K562 (cell line): ENCODE data around the gene IL12RB1. TPM values are rescaled to one million over a fixed set of nuclear protein-coding genes. Genes with fewer than 3 reads are reported as not detected.

Experiments
- ARID1B ChIP-seq: fragments of 450-650 bp; IDR thresholded peaks from 2 replicates; pipeline ENCODE4 v1.6.1; 2016; ENCODE audit warnings: antibody characterized with exemption, mild to moderate bottlenecking, inconsistent platforms
- CEBPG ChIP-seq, 3 experiments: fragments of 200-800 bp in 1 of 3; sonication (Bioruptor generic) in 1 of 3; sonication (generic) in 1 of 3; formaldehyde crosslinking in 1 of 3; IDR thresholded peaks in 2 of 3; conservative IDR thresholded peaks in 1 of 3; 2 replicates each; pipeline versions ENCODE4 v1.6.1 to v1.8.0; 2016 to 2022; ENCODE audit warnings: missing compliant biosample characterization in 2 of 3, missing genetic modification characterization in 2 of 3, mild to moderate bottlenecking in 1 of 3, missing genetic modification reagents in 1 of 3
- CREB1 ChIP-seq, 2 experiments: sonication (generic) in 1 of 2; formaldehyde crosslinking in 1 of 2; IDR thresholded peaks; 2 replicates each; pipeline versions ENCODE4 v1.6.1 to v1.8.0; 2012 to 2022; ENCODE audit warnings: inconsistent platforms in 1 of 2, mild to moderate bottlenecking in 1 of 2, missing genetic modification reagents in 1 of 2, moderate library complexity in 1 of 2
- ELF2 ChIP-seq: fragments of 250-450 bp; sonication (Bioruptor Pico); IDR thresholded peaks from 2 replicates; pipeline ENCODE4 v1.5.0; 2021; ENCODE audit warnings: mild to moderate bottlenecking
- HLTF ChIP-seq: fragments of 450-650 bp; IDR thresholded peaks from 2 replicates; pipeline ENCODE4 v1.6.1; 2016
- MCM5 ChIP-seq: fragments of 450-650 bp; IDR thresholded peaks from 2 replicates; pipeline ENCODE4 v1.6.1; 2016; ENCODE audit warnings: low read depth
- MCM7 ChIP-seq, 2 experiments: fragments of 450-650 bp; IDR thresholded peaks; 2 replicates each; pipeline ENCODE4 v1.6.1; 2016 to 2018
- MYBL2 ChIP-seq, 2 experiments: fragments of 450-650 bp in 1 of 2; sonication (generic) in 1 of 2; formaldehyde crosslinking in 1 of 2; IDR thresholded peaks; 2 replicates each; pipeline versions ENCODE4 v1.6.1 to v1.8.1; 2017 to 2022; ENCODE audit warnings: borderline replicate concordance in 1 of 2, inconsistent platforms in 1 of 2, low read depth in 1 of 2, mild to moderate bottlenecking in 1 of 2, missing genetic modification reagents in 1 of 2, moderate library complexity in 1 of 2
- NBN ChIP-seq: fragments of 450-650 bp; IDR thresholded peaks from 2 replicates; pipeline ENCODE4 v1.6.1; 2016; ENCODE audit warnings: low read depth, mild to moderate bottlenecking
- NCOA2 ChIP-seq, 2 experiments: fragments of 450-650 bp; IDR thresholded peaks; 2 replicates each; pipeline ENCODE4 v1.6.1; 2018; ENCODE audit warnings: mild to moderate bottlenecking in 2 of 2, moderate library complexity in 1 of 2; ENCODE audit not compliant: partially characterized antibody in 2 of 2
- NR4A1 ChIP-seq, 2 experiments: fragments of 250-450 bp in 1 of 2; fragments of 450-650 bp in 1 of 2; sonication (Bioruptor Pico) in 1 of 2; IDR thresholded peaks; 2 replicates each; pipeline versions ENCODE4 v1.4.0 to v1.6.1; 2016 to 2020; ENCODE audit warnings: mild to moderate bottlenecking in 2 of 2, missing compliant biosample characterization in 1 of 2, missing genetic modification characterization in 1 of 2, moderate library complexity in 1 of 2
- NUFIP1 ChIP-seq: fragments of 450-650 bp; IDR thresholded peaks from 2 replicates; pipeline ENCODE4 v1.6.1; 2018; ENCODE audit not compliant: partially characterized antibody
- SP1 ChIP-seq: sonication (generic); formaldehyde crosslinking; IDR thresholded peaks from 2 replicates; pipeline ENCODE4 v1.8.1; 2022; ENCODE audit warnings: mild to moderate bottlenecking, missing genetic modification reagents
- TEAD1 ChIP-seq, 2 experiments: fragments of 450-650 bp in 1 of 2; sonication (generic) in 1 of 2; formaldehyde crosslinking; IDR thresholded peaks; 2 replicates each; pipeline versions ENCODE4 v1.4.0 to v1.8.0; 2020 to 2022; ENCODE audit warnings: mild to moderate bottlenecking in 2 of 2, missing genetic modification reagents in 1 of 2
- ZNF140 ChIP-seq: fragments of 250-450 bp; sonication (Bioruptor Pico); IDR thresholded peaks from 2 replicates; pipeline ENCODE4 v1.8.0; 2021; ENCODE audit warnings: moderate library complexity, mild to moderate bottlenecking, inconsistent platforms
- ZNF146 ChIP-seq: IDR thresholded peaks from one replicate; pipeline ENCODE4 v1.6.1; 2018; ENCODE audit warnings: missing compliant biosample characterization; ENCODE audit not compliant: unreplicated experiment
- ZNF444 ChIP-seq: fragments of 250-450 bp; sonication (Bioruptor Pico); IDR thresholded peaks from 2 replicates; pipeline ENCODE4 v1.4.0; 2020; ENCODE audit warnings: mild to moderate bottlenecking, moderate library complexity
- polyA plus RNA-seq, 8 experiments: library from polyadenylated mRNA; depleted of rRNA in 4 of 8; stranded (reverse) in 5 of 8; unstranded in 3 of 8; fragments of >200 nt; fragmentation: Nextera tagmentation in 2 of 8; fragmentation: Illumina TruSeq in 1 of 8; extraction: Ambion mirVana in 2 of 8; extraction: Trizol in 1 of 8; gene quantifications; 2 replicates each; pipeline versions ENCODE4 v1.2.1 to v1.2.3, GENCODE V29; 2011 to 2014; ENCODE audit warnings: inconsistent platforms in 1 of 8, missing spikeins in 1 of 8
- total RNA-seq, 7 experiments: library from RNA; depleted of rRNA in 6 of 7; stranded (reverse); fragments of >200 nt in 6 of 7; fragmentation: Illumina TruSeq in 2 of 7; extraction: Trizol in 2 of 7; gene quantifications; 2 replicates each; pipeline versions ENCODE4 v1.2.1 to v1.2.3, GENCODE V29; 2011 to 2021; ENCODE audit warnings: low replicate concordance in 1 of 7
- TF ChIP-seq, protein P1 (sequence below): fragments of 450-650 bp; IDR thresholded peaks from 2 replicates; pipeline ENCODE4 v1.6.1; 2016; ENCODE audit warnings: low read depth
- TF ChIP-seq, protein P2 (sequence below): fragments of 250-450 bp; sonication (Bioruptor Pico); IDR thresholded peaks from 2 replicates; pipeline ENCODE4 v1.8.0; 2021; ENCODE audit warnings: moderate library complexity, mild to moderate bottlenecking, inconsistent platforms

Gene IL12RB1
- total and polyA plus RNA-seq, 9 of the 15 experiments (the other 6 are each of a cell fraction or from before 2014, with no cell fraction given) = 0.04 to 0.07 (median 0.06) TPM; not detected in 5

DNA sequence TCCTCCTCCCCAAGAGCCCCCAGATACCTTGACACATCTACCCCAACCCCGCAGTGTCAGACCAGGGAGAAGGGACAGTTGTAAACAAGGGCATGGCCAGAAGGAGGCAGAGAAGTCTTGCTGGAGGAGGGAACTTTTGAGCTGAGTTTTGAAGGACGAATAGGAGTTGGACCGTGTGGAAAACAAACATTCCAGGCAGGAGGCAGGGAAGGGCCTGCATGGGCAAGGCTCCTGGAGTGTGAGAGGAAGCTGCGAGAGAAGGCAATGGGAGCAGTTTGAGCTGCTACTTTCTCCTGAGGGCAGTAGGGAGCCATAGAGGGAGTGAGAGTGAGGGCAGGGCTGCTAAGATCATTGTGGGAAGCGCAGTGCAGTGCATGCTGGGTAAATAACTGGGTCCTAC is 23.3 kb downstream of the IL12RB1 start (continued):
- TF ChIP-seq, protein P1, sequence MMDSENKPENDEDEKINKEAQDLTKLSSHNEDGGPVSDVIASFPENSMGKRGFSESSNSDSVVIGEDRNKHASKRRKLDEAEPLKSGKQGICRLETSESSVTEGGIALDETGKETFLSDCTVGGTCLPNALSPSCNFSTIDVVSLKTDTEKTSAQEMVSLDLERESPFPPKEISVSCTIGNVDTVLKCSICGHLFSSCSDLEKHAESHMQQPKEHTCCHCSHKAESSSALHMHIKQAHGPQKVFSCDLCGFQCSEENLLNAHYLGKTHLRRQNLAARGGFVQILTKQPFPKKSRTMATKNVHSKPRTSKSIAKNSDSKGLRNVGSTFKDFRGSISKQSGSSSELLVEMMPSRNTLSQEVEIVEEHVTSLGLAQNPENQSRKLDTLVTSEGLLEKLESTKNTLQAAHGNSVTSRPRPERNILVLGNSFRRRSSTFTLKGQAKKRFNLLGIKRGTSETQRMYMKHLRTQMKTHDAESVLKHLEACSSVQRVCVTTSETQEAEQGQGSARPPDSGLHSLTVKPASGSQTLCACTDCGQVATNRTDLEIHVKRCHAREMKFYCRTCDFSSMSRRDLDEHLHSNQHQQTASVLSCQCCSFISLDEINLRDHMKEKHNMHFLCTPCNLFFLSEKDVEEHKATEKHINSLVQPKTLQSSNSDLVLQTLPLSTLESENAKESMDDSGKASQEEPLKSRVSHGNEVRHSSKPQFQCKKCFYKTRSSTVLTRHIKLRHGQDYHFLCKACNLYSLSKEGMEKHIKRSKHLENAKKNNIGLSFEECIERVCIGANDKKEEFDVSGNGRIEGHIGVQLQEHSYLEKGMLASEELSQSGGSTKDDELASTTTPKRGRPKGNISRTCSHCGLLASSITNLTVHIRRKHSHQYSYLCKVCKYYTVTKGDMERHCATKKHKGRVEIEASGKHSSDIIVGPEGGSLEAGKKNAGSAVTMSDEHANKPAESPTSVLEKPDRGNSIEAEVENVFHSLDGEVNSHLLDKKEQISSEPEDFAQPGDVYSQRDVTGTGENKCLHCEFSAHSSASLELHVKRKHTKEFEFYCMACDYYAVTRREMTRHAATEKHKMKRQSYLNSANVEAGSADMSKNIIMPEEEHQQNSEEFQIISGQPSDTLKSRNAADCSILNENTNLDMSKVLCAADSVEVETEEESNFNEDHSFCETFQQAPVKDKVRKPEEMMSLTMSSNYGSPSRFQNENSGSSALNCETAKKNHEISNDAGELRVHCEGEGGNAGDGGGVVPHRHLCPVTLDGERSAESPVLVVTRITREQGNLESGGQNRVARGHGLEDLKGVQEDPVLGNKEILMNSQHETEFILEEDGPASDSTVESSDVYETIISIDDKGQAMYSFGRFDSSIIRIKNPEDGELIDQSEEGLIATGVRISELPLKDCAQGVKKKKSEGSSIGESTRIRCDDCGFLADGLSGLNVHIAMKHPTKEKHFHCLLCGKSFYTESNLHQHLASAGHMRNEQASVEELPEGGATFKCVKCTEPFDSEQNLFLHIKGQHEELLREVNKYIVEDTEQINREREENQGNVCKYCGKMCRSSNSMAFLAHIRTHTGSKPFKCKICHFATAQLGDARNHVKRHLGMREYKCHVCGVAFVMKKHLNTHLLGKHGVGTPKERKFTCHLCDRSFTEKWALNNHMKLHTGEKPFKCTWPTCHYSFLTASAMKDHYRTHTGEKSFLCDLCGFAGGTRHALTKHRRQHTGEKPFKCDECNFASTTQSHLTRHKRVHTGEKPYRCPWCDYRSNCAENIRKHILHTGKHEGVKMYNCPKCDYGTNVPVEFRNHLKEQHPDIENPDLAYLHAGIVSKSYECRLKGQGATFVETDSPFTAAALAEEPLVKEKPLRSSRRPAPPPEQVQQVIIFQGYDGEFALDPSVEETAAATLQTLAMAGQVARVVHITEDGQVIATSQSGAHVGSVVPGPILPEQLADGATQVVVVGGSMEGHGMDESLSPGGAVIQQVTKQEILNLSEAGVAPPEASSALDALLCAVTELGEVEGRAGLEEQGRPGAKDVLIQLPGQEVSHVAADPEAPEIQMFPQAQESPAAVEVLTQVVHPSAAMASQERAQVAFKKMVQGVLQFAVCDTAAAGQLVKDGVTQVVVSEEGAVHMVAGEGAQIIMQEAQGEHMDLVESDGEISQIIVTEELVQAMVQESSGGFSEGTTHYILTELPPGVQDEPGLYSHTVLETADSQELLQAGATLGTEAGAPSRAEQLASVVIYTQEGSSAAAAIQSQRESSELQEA = no peak
- no peak for TF ChIP-seq ZNF444 (CRISPR knock-in tag)
- TF ChIP-seq MCM7 (IDR thresholded peaks at IDR 0.05) = no peak
- TF ChIP-seq NBN = peak; percentile 68; the same call in 1 of the 2 replicates
- TF ChIP-seq MCM5 = no peak
- no peak for TF ChIP-seq CEBPG (CRISPR knock-in tag; IDR thresholded peaks at IDR 0.05)
- TF ChIP-seq CEBPG (tag; conservative IDR thresholded peaks at IDR 0.05 in 1 of 2, IDR thresholded peaks at IDR 0.05 in 1 of 2) = no peak
- TF ChIP-seq, protein P2, sequence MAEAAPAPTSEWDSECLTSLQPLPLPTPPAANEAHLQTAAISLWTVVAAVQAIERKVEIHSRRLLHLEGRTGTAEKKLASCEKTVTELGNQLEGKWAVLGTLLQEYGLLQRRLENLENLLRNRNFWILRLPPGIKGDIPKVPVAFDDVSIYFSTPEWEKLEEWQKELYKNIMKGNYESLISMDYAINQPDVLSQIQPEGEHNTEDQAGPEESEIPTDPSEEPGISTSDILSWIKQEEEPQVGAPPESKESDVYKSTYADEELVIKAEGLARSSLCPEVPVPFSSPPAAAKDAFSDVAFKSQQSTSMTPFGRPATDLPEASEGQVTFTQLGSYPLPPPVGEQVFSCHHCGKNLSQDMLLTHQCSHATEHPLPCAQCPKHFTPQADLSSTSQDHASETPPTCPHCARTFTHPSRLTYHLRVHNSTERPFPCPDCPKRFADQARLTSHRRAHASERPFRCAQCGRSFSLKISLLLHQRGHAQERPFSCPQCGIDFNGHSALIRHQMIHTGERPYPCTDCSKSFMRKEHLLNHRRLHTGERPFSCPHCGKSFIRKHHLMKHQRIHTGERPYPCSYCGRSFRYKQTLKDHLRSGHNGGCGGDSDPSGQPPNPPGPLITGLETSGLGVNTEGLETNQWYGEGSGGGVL = no peak
- no peak for TF ChIP-seq NR4A1 (CRISPR knock-in tag; IDR thresholded peaks at IDR 0.05)
- TF ChIP-seq NR4A1 (tag; IDR thresholded peaks at IDR 0.05) = no peak
- no peak for TF ChIP-seq ZNF140 (CRISPR knock-in tag)
- peak; percentile 59; the same call in 1 of the 2 replicates for TF ChIP-seq SP1 (CRISPR knock-in tag)
- TF ChIP-seq ELF2 (CRISPR knock-in tag) = no peak
- TF ChIP-seq TEAD1 (CRISPR knock-in tag; IDR thresholded peaks at IDR 0.05) = peak in 1 of 2 experiments; percentile 66; a peak in 1 of 4 replicates
- no peak for TF ChIP-seq MYBL2 (IDR thresholded peaks at IDR 0.05; ENCODE audit: low read depth)
- no peak for TF ChIP-seq MYBL2 (CRISPR knock-in tag; IDR thresholded peaks at IDR 0.05; ENCODE audit: borderline replicate concordance)
- TF ChIP-seq ZNF146 = no peak
- 0 out of 2 replicates have a peak, but pooled peaks have one; percentile 18 for TF ChIP-seq ARID1B
- TF ChIP-seq NUFIP1 = no peak
- TF ChIP-seq NCOA2 (IDR thresholded peaks at IDR 0.05; ENCODE audit: partially characterized antibody in 2 of 2) = no peak
- TF ChIP-seq HLTF = 0 out of 2 replicates have a peak, but pooled peaks have one; percentile 53
- no peak for TF ChIP-seq CREB1 (IDR thresholded peaks at IDR 0.05)
- no peak for TF ChIP-seq CREB1 (CRISPR knock-in tag; IDR thresholded peaks at IDR 0.05)
